ENCODE measurements around the gene LTV1.

Gene LTV1

GRCh38 chr6:143838395-143838794, 4.7 kb upstream of the LTV1 start:
- no peaks in the 10 kb centered on the region for H3K36me3 ChIP-seq (ENCODE audit: control insufficient read depth in 1 of 2, insufficient read depth in 2 of 2, low read depth in 1 of 2, low read length in 2 of 2)
- no peak overlapping the region for H3K23ac ChIP-seq (ENCODE audit: low read length in 2 of 2)
- 96% methylated on average over 4 of the region's 5 CpGs for WGBS
- no peaks in the 10 kb centered on the region for H3K27me3 ChIP-seq (ENCODE audit: control insufficient read depth in 1 of 2, insufficient read depth in 1 of 2, low read length in 2 of 2)
- H2BK12ac ChIP-seq (ENCODE audit: low read length in 2 of 2): no peak overlapping the region
- no peak overlapping the region for H4K8ac ChIP-seq (ENCODE audit: low read length)
- no peak overlapping the region for H2BK5ac ChIP-seq (ENCODE audit: low read depth, low read length, poor library complexity, severe bottlenecking)
- no peak for DNase-seq
- H3K79me1 ChIP-seq (replicated peaks; ENCODE audit: low read length, poor library complexity, severe bottlenecking): no peaks in the 10 kb centered on the region
- H4K91ac ChIP-seq (ENCODE audit: low read length): no peak overlapping the region
- H2AFZ ChIP-seq (ENCODE audit: low read depth, low read length): no peak overlapping the region
- no peak overlapping the region for H3K4me2 ChIP-seq (ENCODE audit: low read length, poor library complexity, severe bottlenecking)
- H2BK15ac ChIP-seq (ENCODE audit: low read depth, poor library complexity, severe bottlenecking): no peak overlapping the region
- H3K18ac ChIP-seq (ENCODE audit: low read depth in 1 of 2, low read length in 2 of 2): no peak overlapping the region
- H3K27ac ChIP-seq (ENCODE audit: low read length, poor library complexity, severe bottlenecking): no peak overlapping the region
- no peak overlapping the region for H3K14ac ChIP-seq (ENCODE audit: low read length in 2 of 2)
- H3K4me3 ChIP-seq (ENCODE audit: insufficient read depth in 1 of 2, low read depth in 1 of 2, low read length in 2 of 2): no peak overlapping the region
- no peak overlapping the region for H3K4ac ChIP-seq (ENCODE audit: low read depth in 1 of 2, low read length in 2 of 2)
- no peak overlapping the region for H2BK120ac ChIP-seq (ENCODE audit: low read depth, low read length)
- no peak overlapping the region for H2AK5ac ChIP-seq (ENCODE audit: low read length, severe bottlenecking)
- H3K4me1 ChIP-seq (ENCODE audit: control insufficient read depth, insufficient read depth, low read depth, low read length): no peaks in the 10 kb centered on the region
- no peaks in the 10 kb centered on the region for H3K9me3 ChIP-seq (ENCODE audit: control insufficient read depth, low read length)
- H3K9ac ChIP-seq (ENCODE audit: low read length): no peak overlapping the region

GRCh38 chr6:143839196-143839595, 3.9 kb upstream of the LTV1 start:
- H2BK5ac ChIP-seq (ENCODE audit: low read depth, low read length, poor library complexity, severe bottlenecking): no peak overlapping the region
- no peak overlapping the region for H3K18ac ChIP-seq (ENCODE audit: low read depth in 1 of 2, low read length in 2 of 2)
- no peak overlapping the region for H3K23ac ChIP-seq (ENCODE audit: low read length in 2 of 2)
- no peak overlapping the region for H2AK5ac ChIP-seq (ENCODE audit: low read length, severe bottlenecking)
- no peak overlapping the region for H3K4ac ChIP-seq (ENCODE audit: low read depth in 1 of 2, low read length in 2 of 2)
- no peak overlapping the region for H3K4me2 ChIP-seq (ENCODE audit: low read length, poor library complexity, severe bottlenecking)
- no peak overlapping the region for H3K27ac ChIP-seq (ENCODE audit: low read length, poor library complexity, severe bottlenecking)
- DNase-seq: no peak
- no peak overlapping the region for H3K14ac ChIP-seq (ENCODE audit: low read length in 2 of 2)
- H4K8ac ChIP-seq (ENCODE audit: low read length): no peak overlapping the region
- no peaks in the 10 kb centered on the region for H3K27me3 ChIP-seq (ENCODE audit: control insufficient read depth in 1 of 2, insufficient read depth in 1 of 2, low read length in 2 of 2)
- H3K36me3 ChIP-seq (ENCODE audit: control insufficient read depth in 1 of 2, insufficient read depth in 2 of 2, low read depth in 1 of 2, low read length in 2 of 2): no peaks in the 10 kb centered on the region
- no peak overlapping the region for H2BK15ac ChIP-seq (ENCODE audit: low read depth, poor library complexity, severe bottlenecking)
- no peaks in the 10 kb centered on the region for H3K4me1 ChIP-seq (ENCODE audit: control insufficient read depth, insufficient read depth, low read depth, low read length)
- H4K91ac ChIP-seq (ENCODE audit: low read length): no peak overlapping the region
- no peak overlapping the region for H3K4me3 ChIP-seq (ENCODE audit: insufficient read depth in 1 of 2, low read depth in 1 of 2, low read length in 2 of 2)
- H2AFZ ChIP-seq (ENCODE audit: low read depth, low read length): no peak overlapping the region
- no peak overlapping the region for H2BK120ac ChIP-seq (ENCODE audit: low read depth, low read length)
- H2BK12ac ChIP-seq (ENCODE audit: low read length in 2 of 2): no peak overlapping the region
- H3K9ac ChIP-seq (ENCODE audit: low read length): no peak overlapping the region
- H3K79me1 ChIP-seq (replicated peaks; ENCODE audit: low read length, poor library complexity, severe bottlenecking): no peaks in the 10 kb centered on the region
- 96% methylated on average over 4 of the region's 4 CpGs for WGBS
- no peaks in the 10 kb centered on the region for H3K9me3 ChIP-seq (ENCODE audit: control insufficient read depth, low read length)

- no peak for DNase-seq
- whole genome bisulfite sequencing: 94% methylated on average over 6 of the region's 6 CpGs
- Histone ChIP-seq H2BK12ac (ENCODE audit: low read length in 2 of 2) (no peak overlapping the region), H3K4me3 (ENCODE audit: insufficient read depth in 1 of 2, low read depth in 1 of 2, low read length in 2 of 2) (no peak overlapping the region), H3K27me3 (ENCODE audit: control insufficient read depth in 1 of 2, insufficient read depth in 1 of 2, low read length in 2 of 2) (no peaks in the 10 kb centered on the region), H3K79me1 (replicated peaks; ENCODE audit: low read length, poor library complexity, severe bottlenecking) (peaks cover 3% of the 10 kb centered on the region), H2BK15ac (ENCODE audit: low read depth, poor library complexity, severe bottlenecking) (no peak overlapping the region), H2AFZ (ENCODE audit: low read depth, low read length) (no peak overlapping the region), H2BK5ac (ENCODE audit: low read depth, low read length, poor library complexity, severe bottlenecking) (no peak overlapping the region), H3K9me3 (ENCODE audit: control insufficient read depth, low read length) (no peaks in the 10 kb centered on the region), H3K23ac (ENCODE audit: low read length in 2 of 2) (no peak overlapping the region), H3K18ac (ENCODE audit: low read depth in 1 of 2, low read length in 2 of 2) (no peak overlapping the region), H3K9ac (ENCODE audit: low read length) (no peak overlapping the region), H2BK120ac (ENCODE audit: low read depth, low read length) (no peak overlapping the region), H3K4me2 (ENCODE audit: low read length, poor library complexity, severe bottlenecking) (no peak overlapping the region), H3K27ac (ENCODE audit: low read length, poor library complexity, severe bottlenecking) (no peak overlapping the region), H3K4ac (ENCODE audit: low read depth in 1 of 2, low read length in 2 of 2) (no peak overlapping the region), H3K36me3 (ENCODE audit: control insufficient read depth in 1 of 2, insufficient read depth in 2 of 2, low read depth in 1 of 2, low read length in 2 of 2) (peaks cover 3 to 12% of the 10 kb centered on the region in 2 experiments), H4K91ac (ENCODE audit: low read length) (no peak overlapping the region), H3K4me1 (ENCODE audit: control insufficient read depth, insufficient read depth, low read depth, low read length) (no peaks in the 10 kb centered on the region), H4K8ac (ENCODE audit: low read length) (no peak overlapping the region), H2AK5ac (ENCODE audit: low read length, severe bottlenecking) (no peak overlapping the region), H3K14ac (ENCODE audit: low read length in 2 of 2) (no peak overlapping the region)
Measured at GRCh38 chr6:143840595-143841265, 2.4 kb upstream of the LTV1 start.

- H4K91ac ChIP-seq (ENCODE audit: low read length): peak overlapping the region; percentile 63
- peak overlapping the region; percentile 99 for H3K9ac ChIP-seq (ENCODE audit: low read length)
- peaks cover 7 to 30% of the 10 kb centered on the region in 2 experiments for H3K36me3 ChIP-seq (ENCODE audit: control insufficient read depth in 1 of 2, insufficient read depth in 2 of 2, low read depth in 1 of 2, low read length in 2 of 2)
- H3K79me1 ChIP-seq (replicated peaks; ENCODE audit: low read length, poor library complexity, severe bottlenecking): peaks cover 5% of the 10 kb centered on the region
- H3K23ac ChIP-seq (ENCODE audit: low read length in 2 of 2): no peak overlapping the region
- H3K9me3 ChIP-seq (ENCODE audit: control insufficient read depth, low read length): no peaks in the 10 kb centered on the region
- DNase-seq: no peak
- no peaks in the 10 kb centered on the region for H3K27me3 ChIP-seq (ENCODE audit: control insufficient read depth in 1 of 2, insufficient read depth in 1 of 2, low read length in 2 of 2)
- peak overlapping the region; percentile 85 for H3K4me2 ChIP-seq (ENCODE audit: low read length, poor library complexity, severe bottlenecking)
- whole genome bisulfite sequencing: 77% methylated on average over 2 of the region's 7 CpGs
- H3K27ac ChIP-seq (ENCODE audit: low read length, poor library complexity, severe bottlenecking): peak overlapping the region; percentile 87
- H2BK120ac ChIP-seq (ENCODE audit: low read depth, low read length): no peak overlapping the region
- H2BK5ac ChIP-seq (ENCODE audit: low read depth, low read length, poor library complexity, severe bottlenecking): peak overlapping the region; percentile 86
- H3K4me3 ChIP-seq (ENCODE audit: insufficient read depth in 1 of 2, low read depth in 1 of 2, low read length in 2 of 2): peak overlapping the region; percentile 89 to 96
- peak overlapping the region; percentile 52 for H2AK5ac ChIP-seq (ENCODE audit: low read length, severe bottlenecking)
- no peak overlapping the region for H2BK15ac ChIP-seq (ENCODE audit: low read depth, poor library complexity, severe bottlenecking)
- peak overlapping the region; percentile 76 to 90 for H3K4ac ChIP-seq (ENCODE audit: low read depth in 1 of 2, low read length in 2 of 2)
- peak overlapping the region in 1 of 2 experiments; percentile 47 for H3K14ac ChIP-seq (ENCODE audit: low read length in 2 of 2)
- H2BK12ac ChIP-seq (ENCODE audit: low read length in 2 of 2): no peak overlapping the region
- peak overlapping the region; percentile 89 for H4K8ac ChIP-seq (ENCODE audit: low read length)
- peak overlapping the region; percentile 90 for H2AFZ ChIP-seq (ENCODE audit: low read depth, low read length)
- H3K4me1 ChIP-seq (ENCODE audit: control insufficient read depth, insufficient read depth, low read depth, low read length): no peaks in the 10 kb centered on the region
- H3K18ac ChIP-seq (ENCODE audit: low read depth in 1 of 2, low read length in 2 of 2): peak overlapping the region; percentile 59 to 87
Measured at GRCh38 chr6:143842461-143842901, 657 bp upstream of the LTV1 start.
